HG03575 (cell line): ENCODE data around the gene PDCL2.
"Not testable (repeated sequence)": the region's sequence is repeated elsewhere in the genome, so short reads cannot be mapped to it uniquely, and the experiment has no call there.

Source experiments
- ATAC-seq: cut with Tn5 transposase; IDR thresholded peaks from one replicate; pipeline ENCODE4 v1.9.1; 2021; ENCODE audit not compliant: unreplicated experiment, insufficient number of reproducible peaks, low FRiP score; ENCODE audit errors: extremely low read depth

PDCL2 gene

DNA sequence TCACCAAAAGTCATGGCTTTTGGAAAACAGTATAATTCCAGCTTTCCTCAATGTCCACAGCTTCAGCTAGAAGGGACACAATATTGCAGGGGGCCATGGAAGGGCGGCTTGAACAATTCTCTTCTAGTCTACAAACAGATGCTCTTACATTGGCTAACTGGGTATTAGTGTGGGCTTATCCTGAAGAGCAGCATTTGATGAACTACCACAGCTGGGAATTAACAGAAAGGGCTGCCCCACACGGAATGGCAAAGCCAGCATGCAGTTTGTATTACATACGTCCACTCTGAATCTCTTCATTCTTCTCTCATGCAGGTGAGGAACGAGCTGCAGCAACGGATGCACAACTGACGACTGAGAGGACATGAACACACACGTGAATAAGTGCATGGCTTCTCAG, 13.0 kb upstream of the PDCL2 start:
- ATAC-seq, result no peak

DNA sequence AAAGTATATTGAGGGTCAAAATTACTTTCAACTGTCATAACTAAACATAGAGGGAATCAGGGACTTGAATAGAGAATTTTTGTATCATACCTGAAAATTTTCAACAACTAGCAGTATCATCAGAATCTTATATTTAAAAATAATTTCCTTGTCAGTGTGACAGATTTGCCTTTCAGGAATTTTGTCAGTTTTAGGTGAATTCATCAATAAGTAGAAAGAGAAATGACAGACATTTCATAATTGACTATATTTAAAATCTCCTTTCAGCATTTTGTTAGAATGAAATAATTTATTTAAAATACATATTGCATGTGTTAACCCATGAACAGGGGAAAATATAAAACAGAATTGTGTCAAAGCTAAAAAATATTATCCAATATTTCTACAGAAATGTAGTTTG, 8.6 kb upstream of the PDCL2 start:
- no peak for ATAC-seq

DNA sequence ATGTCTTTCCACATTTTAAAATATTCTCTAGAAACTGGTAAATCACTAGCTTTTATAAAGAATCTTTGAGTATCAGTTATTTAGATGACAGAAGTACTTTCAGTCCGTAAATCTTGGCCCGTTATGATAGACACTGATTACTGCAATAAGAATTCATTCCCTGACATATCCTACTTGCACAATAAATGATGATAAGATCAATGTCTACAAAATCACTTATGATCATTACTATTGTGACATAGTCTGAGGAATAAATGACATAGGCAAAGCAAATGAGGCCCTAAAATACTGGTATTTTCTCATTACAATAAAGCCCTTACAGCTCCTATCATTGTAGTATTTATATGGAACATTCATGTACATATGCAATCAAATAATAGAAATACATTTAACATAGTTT, 6.6 kb upstream of the PDCL2 start:
- no peak for ATAC-seq

DNA sequence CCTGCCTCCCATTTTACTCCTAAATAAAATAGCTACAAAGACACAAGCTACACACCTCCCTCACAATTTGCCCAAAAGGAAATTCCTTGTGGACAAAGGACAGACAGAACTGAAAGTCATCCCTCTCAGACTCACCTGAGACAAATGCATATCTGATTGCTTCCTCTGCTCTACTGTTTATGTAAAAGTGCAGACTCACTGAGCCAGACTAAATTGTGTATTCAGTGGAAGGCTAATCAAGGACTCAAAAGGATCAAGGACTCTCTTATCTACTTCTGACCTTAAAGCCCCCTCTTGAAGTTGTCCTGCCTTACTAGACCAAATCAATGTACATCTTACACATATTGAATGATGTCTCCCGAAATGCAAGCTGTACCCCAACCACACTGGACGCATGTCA, 3.9 kb downstream of the PDCL2 start:
- no peak for ATAC-seq

DNA sequence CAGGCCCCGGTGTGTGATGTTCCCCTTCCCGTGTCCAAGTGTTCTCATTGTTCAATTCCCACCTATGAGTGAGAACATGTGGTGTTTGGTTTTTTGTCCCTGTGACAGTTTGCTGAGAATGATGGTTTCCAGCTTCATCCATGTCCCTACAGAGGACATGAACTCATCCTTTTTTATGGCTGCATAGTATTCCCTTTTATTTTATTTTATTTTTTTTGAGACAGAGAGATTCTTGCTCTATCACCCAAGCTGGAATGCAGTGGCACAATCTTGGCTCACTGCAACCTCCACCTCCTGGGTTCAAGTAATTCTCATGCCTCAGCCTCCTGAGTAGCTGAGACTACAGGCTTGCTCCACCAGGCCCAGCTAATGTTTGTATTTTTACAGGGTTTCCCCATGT, 9.3 kb downstream of the PDCL2 start:
- ATAC-seq, result not testable (repeated sequence)

DNA sequence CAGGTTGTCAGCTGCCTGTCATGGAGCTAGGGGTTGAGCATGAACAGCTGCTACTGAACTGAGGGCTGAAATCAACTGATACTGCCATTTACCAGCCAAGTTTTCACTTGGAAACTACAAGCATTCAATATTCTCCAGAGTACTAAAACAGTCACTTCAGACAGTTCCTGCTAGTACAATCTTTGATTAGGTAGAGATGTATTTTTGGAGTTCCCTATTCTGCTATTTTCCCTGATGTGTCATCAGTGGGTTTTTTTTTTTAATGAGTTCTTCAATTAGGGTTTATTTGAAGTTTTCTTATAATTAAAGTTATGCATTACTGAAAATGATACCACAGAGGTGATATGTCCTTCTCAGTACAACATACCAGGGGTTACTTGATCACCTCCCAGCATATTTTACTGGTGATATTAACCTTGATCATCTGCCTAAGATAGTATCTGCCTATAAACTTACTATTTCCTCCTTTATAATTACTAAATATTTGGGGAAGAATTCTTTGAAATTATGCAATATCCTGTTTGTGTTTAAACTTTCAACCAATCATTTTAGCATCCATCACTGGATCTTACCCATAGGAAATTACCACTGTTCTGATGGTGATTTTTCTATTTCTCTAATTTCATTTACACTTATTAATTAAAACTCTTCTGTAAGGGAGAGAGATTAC, 13.6 kb downstream of the PDCL2 start:
- no peak for ATAC-seq

DNA sequence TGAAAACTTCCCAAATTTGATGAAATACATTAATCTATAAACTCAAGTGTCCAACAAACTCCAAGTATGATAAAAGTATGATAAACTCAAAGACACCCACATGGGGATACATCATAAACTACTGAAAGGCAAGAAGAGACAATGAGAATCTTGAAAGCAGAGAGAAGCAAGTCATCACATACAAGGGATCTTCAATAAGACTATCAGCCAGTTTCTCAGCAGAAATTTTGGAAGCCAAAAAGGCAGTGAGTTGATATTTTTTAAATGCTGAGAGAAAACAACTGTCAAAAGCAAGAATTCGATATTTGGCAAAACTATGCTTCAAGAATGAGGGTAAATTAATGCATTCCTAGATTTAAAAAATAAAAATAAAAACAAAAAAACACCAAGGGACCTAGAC, 16.5 kb downstream of the PDCL2 start:
- no peak for ATAC-seq

DNA sequence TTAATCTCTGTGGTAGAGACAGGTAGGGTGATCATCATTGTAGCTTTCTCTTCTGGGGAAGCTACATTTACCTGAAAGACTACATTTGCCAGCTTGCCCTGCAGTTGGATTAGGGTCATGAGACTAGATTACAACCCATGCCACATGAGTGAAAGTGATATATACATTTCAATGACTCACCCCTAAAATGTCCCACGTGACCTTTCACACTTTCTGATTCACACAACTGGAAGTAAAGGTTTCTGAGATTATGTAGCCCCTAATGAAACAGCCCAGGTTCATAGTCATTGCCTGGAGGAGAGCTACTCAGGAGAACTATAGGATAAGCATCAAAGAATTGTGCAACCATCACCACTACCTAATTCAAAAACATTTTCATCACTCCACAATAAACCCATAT, 17.8 kb downstream of the PDCL2 start:
- ATAC-seq, result no peak

DNA sequence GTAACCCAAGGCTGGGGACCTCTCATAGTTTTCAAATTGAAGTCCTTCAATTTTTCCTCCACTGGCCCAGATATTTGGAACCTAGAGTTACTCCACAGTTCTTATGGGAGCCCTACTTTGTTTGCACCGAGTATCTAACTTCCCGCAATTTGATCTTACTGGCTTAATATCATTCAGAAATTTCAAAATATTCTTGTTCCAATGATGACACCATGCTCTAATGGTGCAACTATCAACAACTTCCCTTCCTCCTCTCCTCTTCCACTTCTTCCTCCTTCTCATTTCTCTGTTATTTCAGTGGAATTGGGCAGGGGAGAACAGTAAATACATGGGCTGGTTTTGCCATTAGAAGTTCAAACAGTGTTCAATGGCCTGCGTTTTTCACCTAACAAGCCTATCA, 20.2 kb downstream of the PDCL2 start:
- ATAC-seq, result no peak

DNA sequence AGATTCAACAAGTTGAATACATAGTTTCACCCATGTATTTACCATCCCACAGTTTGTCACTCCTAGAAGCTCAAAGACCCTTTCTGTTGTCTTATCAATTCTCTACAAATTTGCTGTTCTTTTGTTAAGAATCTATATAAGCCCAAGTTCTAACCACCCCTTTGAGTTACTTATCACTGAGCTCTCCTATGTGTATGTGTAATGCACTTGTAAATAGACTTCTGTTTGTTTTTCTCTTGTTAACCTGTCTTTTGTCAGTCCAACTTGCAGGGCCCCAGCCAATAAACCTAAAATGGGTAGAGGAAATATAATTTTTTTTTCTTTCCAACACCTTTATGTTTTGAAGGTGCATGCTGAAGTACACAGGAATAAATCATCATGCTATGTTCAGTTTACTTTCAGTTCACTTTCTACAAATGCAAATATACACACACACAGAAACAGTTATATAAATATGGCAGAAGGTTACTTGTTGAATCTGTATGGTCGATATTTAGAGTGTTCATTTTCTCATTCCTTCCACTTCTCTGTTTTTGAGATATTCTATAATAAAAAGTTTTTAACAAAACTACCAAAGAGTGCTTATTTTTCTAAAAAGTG, 23.0 kb downstream of the PDCL2 start:
- peak; percentile 80 for ATAC-seq

DNA sequence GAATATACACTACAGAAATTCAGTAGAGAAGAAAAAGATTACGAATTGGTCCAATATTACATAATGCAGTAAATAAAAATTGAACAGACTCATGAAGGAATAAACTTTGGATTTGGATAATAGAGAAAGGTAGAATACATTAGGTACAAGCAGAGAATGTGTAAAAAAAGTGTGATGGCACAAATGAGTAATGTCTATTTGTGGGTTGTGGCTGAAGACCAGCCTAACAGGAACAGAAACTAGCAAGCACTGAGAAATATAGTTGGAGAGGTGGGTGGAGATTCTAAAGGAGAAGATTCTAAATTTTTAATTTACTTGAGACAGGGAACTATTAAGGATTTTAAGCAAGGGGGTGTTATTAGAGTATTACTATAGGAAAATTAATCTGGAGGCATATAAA, 30.2 kb downstream of the PDCL2 start:
- peak; percentile 100 for ATAC-seq

DNA sequence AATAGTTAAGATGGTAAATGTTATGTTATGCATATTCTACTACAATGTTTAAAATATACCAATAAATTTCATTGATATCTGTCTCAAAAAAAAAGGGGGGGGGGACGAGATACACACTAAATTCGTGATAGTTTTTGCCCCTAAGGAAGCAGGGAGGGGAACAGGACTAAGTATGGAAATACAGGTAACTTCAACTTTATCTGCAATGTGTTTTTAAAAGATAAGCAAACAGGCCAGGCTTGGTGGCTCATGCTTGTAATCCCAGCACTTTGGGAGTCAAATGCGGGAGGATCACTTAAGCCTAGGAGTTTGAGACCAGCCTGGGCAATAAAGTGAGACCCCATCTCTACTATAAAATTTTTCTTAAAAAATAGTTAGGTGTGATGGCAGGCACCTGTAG, 31.9 kb downstream of the PDCL2 start:
- ATAC-seq, result no peak

DNA sequence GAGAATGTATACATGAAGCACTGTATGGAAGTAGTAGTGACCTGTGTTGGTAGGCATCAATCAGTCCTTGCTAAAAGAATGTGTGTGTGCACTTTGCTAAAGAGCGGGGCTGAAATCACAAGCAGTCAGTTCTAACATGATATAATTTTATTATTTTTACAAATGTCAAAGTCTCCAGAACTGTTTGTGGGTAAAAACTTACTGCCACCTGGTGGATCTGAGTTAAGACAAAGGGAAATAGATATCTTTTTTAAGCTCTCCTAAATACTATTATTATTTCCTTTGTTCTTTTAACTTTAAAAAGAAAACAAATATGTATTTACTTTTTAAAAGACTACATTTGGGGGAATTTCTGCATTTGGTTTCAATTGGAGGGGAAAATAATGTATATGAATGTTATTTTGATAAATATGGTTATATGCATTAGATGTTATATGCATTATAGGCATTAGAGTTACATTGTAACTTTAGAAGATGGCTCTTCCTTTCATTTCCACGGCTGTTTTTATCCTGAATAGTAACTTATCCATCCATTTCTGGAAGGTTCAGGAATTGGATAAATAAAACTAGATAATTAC, 37.5 kb downstream of the PDCL2 start:
- ATAC-seq, result no peak

DNA sequence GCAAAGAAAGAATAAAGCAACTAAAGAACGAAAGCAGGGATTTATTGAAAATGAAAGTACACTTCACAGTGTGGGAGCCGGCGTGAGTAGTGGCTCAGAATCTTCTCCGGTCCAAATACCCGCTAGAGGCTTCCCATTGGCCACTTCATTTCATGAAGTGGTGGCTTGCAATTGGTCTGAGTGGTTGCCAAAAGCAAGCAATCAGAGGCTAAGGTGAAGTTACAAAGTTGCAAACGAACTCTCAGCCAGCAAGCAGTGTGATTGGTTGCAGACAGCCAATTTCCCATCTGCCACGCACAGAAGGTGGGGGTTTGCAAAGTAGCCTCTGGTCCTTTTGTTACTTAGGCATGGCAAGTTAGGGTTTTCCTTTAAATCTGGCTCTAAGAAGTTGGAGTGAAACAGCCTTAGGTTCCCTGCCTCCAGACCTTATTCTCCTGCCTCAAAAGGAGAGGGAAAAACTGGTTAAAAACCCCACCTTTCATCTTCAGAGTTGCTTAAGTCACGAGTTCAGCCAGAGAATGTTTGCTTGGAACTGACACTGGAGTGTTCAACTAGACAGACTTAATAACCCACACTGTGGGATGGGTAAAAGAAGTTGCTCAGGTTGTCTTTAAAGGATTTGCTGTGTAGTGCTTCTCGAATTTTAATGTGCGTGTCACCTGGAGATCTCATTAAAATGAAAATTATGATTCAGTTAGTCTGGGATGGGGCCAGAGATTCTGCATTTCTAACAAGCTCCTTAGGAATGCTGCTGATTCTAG, 38.4 kb downstream of the PDCL2 start:
- ATAC-seq, result no peak

DNA sequence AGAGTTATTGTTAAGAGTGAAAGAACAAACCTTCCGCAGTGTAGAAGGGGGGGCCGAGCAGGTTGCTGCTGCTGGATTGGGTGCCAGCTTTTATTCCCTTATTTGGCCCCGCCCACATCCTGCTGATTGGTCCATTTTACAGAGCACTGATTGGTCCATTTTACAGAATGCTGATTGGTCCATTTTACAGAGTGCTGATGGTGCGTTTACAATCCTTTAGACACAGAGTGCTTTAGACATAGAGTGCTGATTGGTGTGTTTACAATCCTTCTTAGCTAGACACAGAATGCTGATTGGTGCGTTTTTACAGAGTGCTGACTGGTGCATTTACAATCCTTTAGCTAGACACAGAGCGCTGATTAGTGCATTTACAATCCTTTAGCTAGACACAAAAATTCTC, 40.1 kb downstream of the PDCL2 start:
- not testable (repeated sequence) for ATAC-seq

DNA sequence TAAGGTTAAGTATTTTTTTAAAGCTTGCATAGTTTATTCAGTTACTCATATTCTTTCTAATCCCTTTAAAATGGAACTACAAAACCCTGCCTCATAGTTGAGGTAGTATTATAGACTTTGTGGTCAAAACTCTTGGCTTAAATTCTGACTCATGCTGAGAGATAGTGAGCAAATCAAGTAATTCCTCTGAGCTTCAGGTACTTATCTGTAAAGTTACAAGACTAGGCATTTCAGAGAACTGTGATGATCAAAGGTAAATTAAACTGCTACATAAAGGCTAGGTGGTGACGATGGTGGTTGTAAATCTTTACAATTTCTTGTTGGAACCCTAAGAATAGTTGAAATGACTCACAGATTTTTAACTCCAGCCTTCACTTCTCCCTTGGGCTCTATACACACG, 42.2 kb downstream of the PDCL2 start:
- no peak for ATAC-seq

DNA sequence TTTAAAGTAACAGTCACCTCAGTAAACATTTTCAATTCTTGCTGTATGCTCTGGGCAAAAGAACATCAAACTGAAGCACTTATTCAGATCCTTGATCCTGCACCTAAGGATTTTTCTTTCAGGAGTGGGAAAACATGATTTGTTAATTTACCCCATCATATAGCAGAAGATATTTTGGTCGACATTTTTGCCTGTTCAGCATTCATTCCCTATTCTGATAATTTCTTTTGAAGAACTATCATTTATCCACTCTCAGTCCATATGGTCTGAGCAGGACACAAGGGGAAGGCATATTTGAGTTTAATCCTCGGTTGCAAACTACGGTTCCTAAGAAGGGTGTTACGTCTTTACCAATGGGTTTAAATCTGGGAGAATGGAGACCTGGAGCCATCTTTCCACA, 44.1 kb downstream of the PDCL2 start:
- no peak for ATAC-seq

DNA sequence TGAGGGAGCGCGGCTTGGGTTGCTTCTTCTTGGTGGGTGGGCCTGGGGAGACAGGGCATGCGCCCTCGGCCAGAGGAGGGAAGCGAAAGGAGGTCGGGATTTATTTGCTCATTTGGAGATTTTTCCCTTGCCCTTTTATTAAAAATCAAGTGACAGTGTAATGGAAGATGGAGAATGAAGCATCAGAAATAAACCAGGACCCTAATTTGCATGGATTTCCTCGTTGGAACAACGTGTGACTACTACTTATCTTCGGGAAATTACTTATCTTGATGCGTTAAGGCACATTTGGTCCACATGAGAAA, 44.6 kb downstream of the PDCL2 start:
- ATAC-seq, result no peak

DNA sequence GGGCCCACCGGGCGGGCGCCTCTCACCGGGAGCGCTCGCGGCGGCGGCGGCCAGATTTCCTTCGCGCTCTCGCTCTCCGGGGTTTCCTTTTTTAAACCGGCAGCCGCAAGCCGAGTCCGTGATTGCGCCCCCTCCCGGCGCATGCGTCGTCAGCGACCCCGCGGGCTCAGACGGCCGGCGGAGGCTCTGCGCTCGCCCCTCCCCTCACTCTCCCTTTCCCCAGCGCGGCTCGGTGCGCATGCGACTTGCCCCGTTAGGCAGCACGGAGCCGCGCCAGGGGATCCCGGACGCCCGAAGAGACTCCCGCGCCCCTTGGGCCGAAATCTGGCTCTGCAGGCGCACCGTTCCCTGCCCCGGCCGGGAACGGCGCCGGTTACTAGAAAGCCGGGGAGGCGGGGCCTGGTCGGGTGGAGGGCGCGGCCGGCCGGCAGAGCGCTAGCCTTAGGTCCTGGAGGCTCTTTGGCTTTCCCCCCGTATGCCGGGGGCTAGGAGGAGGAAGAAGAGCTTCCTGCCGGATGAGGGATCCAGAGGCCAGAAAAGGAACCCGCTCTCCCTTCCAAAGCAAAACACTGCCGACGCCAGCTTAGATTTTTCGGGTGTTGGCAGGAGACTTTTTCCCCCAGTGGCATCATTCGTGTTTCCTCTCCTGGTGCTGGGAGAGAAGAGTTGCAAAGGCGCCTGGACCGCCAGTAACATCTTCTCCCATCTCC, 45.1 kb downstream of the PDCL2 start, which contains the start of gene CLOCK:
TSS of gene CLOCK (minus strand) at position 154 of the 710 bp plus-strand sequence. CDS start 64,124 bp downstream, outside the sequence.
- ATAC-seq, result peak; percentile 51

DNA sequence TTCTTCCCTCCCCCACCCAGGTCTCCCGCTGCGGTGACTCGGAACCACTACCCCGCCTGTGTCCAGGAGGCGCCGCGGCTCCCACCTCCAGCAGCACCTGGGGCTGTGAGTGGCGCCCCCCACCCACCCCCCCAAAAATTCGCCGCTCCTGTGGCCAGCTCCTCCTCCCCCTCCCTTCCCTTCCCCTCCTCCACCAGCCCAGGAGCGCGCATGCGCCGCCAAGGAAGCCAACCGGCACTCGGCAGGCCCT, 45.6 kb downstream of the PDCL2 start:
- ATAC-seq, result no peak
